ENCODE results near the gene PTPRU. TPM values are rescaled to one million over a fixed set of nuclear protein-coding genes. Genes with fewer than 3 reads are reported as not detected.

PTPRU gene
- polyA plus RNA-seq, 1 of the 3 experiments (the other 2 are of a cell fraction): 3.5 TPM

DNA sequence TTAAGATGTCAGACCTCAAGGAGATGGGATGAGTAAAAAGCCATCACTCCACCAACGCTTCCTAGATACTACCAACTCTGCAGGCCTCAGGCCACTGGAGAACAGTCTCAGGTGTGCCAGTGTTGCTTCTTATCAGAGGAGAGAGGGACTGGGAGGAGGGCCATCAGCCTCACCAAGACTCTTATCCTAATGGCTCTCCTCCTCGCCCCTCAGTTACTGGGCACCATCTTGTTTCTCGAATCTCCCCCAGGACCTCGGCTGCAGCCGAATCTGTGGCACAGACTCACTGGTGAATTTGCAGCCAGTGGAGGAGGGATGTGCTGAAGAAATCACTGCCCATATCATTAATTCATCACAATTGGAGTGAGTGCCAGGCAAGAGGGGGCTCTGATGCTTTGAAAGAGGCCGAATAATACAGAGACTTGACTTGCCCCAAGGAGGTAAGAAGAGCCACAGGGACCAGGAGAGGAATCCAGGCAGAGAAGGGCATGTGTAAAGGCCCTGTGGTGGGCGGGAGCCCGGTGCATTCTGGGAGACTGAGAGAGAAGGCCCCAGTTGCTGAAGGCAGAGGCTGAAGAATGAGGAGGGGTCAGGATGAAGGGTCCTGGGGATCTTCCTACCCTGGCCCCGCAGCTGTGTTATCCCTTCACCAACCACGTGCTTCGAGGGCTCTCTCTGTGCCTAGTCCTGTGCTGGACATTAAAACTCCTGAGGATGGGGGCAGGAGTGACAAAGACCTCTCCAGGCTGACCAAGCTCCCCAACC is 129.8 kb downstream of the PTPRU start:
- Histone ChIP-seq H3K36me3 (replicated peaks in 1 of 2; ENCODE audit: control insufficient read depth in 1 of 2, insufficient read depth in 2 of 2, low read length in 1 of 2) (no peaks in the 10 kb centered on the region), H3K27me3 (ENCODE audit: insufficient read depth) (no peaks in the 10 kb centered on the region), H3K9me3 (no peaks in the 10 kb centered on the region), H3K4me2 (no peak overlapping the region), H3K79me2 (ENCODE audit: insufficient read depth) (no peaks in the 10 kb centered on the region), H3F3A (replicated peaks; ENCODE audit: insufficient read depth) (no peaks in the 10 kb centered on the region), H3K9ac (no peak overlapping the region), H3K27ac (ENCODE audit: low read depth in 2 of 2, low read length in 1 of 2) (no peak overlapping the region), H3K9me2 (no peaks in the 10 kb centered on the region), H3K4me1 (ENCODE audit: control insufficient read depth in 1 of 2, insufficient read depth in 2 of 2, low read depth in 1 of 2, low read length in 1 of 2) (peaks cover 0 to 18% of the 10 kb centered on the region in 2 experiments; a peak in 1 of 4 replicates), H2AFZ (ENCODE audit: low read depth) (no peak overlapping the region), H3K4me3 (ENCODE audit: low read depth in 2 of 2, low read length in 1 of 2) (no peak overlapping the region), H4K20me1 (ENCODE audit: insufficient read depth) (no peaks in the 10 kb centered on the region)
- WGBS (ENCODE audit: low lambda C conversion rate): 45% methylated on average over 8 of the region's 11 CpGs
- no peak for TF ChIP-seq ELF1 (IDR thresholded peaks at IDR 0.05)
- TF ChIP-seq NFIC (IDR thresholded peaks at IDR 0.05; ENCODE audit: borderline replicate concordance): no peak
- POLR2A ChIA-PET: no interaction called here
- CTCF ChIA-PET: no interaction called here
- DNase-seq: no peak

DNA sequence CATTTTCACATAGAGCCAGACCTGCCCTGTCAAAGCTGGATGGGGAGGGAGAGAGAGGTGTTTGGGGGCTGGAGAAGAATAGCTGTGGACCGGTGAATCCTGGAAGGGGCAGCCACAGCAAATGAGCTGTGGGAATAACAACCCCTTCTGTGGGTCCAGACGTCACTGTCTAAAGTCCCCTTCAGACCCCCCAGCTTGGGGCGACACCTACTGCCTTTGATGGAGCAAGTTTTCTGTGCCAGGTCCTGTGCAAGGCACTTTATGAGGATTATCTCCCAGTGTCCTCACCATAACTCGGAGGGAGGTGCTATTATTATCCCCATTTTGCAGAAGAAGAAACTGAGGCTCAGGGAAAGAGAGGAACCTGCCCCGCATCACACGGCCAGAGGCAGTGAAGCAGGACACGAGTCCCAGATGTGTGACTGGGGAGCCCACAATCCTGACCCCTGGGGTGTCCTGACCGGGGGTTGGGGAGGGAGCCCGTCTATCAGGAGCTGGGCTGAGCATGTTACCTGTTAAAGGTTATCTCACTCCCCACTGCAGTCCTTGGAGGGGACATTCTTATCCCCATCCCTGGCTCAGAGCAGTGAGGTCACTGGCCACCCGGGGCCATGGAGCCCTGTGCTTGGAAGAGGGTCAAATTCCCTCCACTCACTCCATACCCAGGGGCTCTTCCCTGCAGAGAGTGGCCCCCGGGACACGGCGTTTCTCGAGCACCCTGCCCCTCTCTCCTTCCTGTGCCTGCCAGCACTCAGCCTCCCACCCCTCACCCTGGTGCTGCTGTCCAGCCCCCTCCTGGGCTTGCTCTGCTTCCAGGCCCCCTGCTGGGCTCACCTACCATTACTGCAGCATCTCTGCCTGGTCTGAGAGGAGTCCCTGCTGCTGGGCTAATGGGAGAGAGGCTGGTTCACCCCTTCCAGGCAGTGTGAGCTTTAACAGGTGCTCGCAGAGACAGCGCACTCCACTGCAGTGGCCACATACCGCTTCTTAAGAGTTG is 132.9 kb downstream of the PTPRU start:
- Histone ChIP-seq H3K4me2 (no peak overlapping the region), H2AFZ (ENCODE audit: low read depth) (no peak overlapping the region), H3K36me3 (replicated peaks in 1 of 2; ENCODE audit: control insufficient read depth in 1 of 2, insufficient read depth in 2 of 2, low read length in 1 of 2) (no peaks in the 10 kb centered on the region), H3K27me3 (ENCODE audit: insufficient read depth) (no peaks in the 10 kb centered on the region), H3K27ac (ENCODE audit: low read depth in 2 of 2, low read length in 1 of 2) (no peak overlapping the region), H3K79me2 (ENCODE audit: insufficient read depth) (no peaks in the 10 kb centered on the region), H3K4me1 (ENCODE audit: control insufficient read depth in 1 of 2, insufficient read depth in 2 of 2, low read depth in 1 of 2, low read length in 1 of 2) (peaks cover 0 to 28% of the 10 kb centered on the region in 2 experiments; a peak in 2 of 4 replicates), H3K9ac (no peak overlapping the region), H3K4me3 (ENCODE audit: low read depth in 2 of 2, low read length in 1 of 2) (no peak overlapping the region), H4K20me1 (ENCODE audit: insufficient read depth) (no peaks in the 10 kb centered on the region), H3K9me2 (no peaks in the 10 kb centered on the region), H3K9me3 (no peaks in the 10 kb centered on the region), H3F3A (replicated peaks; ENCODE audit: insufficient read depth) (no peaks in the 10 kb centered on the region)
- WGBS (ENCODE audit: low lambda C conversion rate): 38% methylated on average over 17 of the region's 17 CpGs
- CTCF ChIA-PET: interaction anchor here (0.7 to 2.5 kb wide), 9 partner anchors 26 to 340 kb away, joined by 3 to 8 read pairs (median 3); no protein-coding TSS in a partner anchor
- POLR2A ChIA-PET: no interaction called here
- peak; percentile 54 for DNase-seq
- no peak for TF ChIP-seq GATA2 (CRISPR knock-in tag; IDR thresholded peaks at IDR 0.05)
- TF ChIP-seq EP300 (IDR thresholded peaks at IDR 0.05; ENCODE audit: borderline replicate concordance in 1 of 2, low read depth in 1 of 2, low read length in 1 of 2): no peak
- peak; percentile 32; the same call in 1 of the 2 replicates for TF ChIP-seq RAD21 (IDR thresholded peaks at IDR 0.05; ENCODE audit: low read length)
- TF ChIP-seq, protein P1, sequence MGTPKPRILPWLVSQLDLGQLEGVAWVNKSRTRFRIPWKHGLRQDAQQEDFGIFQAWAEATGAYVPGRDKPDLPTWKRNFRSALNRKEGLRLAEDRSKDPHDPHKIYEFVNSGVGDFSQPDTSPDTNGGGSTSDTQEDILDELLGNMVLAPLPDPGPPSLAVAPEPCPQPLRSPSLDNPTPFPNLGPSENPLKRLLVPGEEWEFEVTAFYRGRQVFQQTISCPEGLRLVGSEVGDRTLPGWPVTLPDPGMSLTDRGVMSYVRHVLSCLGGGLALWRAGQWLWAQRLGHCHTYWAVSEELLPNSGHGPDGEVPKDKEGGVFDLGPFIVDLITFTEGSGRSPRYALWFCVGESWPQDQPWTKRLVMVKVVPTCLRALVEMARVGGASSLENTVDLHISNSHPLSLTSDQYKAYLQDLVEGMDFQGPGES (IDR thresholded peaks at IDR 0.05; ENCODE audit: low read depth, low read length): no peak

DNA sequence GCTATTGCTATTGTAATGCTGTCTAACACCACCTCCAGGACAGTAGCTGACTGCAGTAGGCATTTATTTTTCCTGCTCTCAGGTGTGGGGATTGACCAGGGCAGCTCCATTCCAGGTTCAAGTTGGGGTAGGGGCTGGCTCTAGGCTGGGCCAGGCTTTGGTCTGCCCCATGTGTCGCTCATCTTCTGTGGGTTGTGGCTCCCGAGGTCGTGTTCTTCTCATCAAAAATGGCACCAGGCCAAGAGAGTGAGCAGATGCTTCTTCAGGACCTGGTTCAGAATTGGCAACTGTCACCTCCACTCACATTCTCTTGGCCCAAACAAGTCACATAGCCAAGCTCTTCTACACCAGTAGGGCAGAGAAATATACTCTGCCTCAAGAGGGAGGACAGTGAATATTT is 133.7 kb downstream of the PTPRU start:
- no peaks in the 10 kb centered on the region for H4K20me1 ChIP-seq (ENCODE audit: insufficient read depth)

More for the DNA sequence above, 133.7 kb downstream of the PTPRU start:
- TF ChIP-seq GABPA (IDR thresholded peaks at IDR 0.05; ENCODE audit: low read depth) (no peak), JUND (IDR thresholded peaks at IDR 0.05) (no peak), TEAD4 (IDR thresholded peaks at IDR 0.05; ENCODE audit: borderline replicate concordance, insufficient read depth) (no peak), POLR2AphosphoS5 (IDR thresholded peaks at IDR 0.05; ENCODE audit: low read depth, low read length) (no peak)
- TF ChIP-seq, protein P2, sequence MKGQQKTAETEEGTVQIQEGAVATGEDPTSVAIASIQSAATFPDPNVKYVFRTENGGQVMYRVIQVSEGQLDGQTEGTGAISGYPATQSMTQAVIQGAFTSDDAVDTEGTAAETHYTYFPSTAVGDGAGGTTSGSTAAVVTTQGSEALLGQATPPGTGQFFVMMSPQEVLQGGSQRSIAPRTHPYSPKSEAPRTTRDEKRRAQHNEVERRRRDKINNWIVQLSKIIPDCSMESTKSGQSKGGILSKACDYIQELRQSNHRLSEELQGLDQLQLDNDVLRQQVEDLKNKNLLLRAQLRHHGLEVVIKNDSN (IDR thresholded peaks at IDR 0.05; ENCODE audit: borderline replicate concordance, low read depth): no peak
- POLR2A ChIA-PET: no interaction called here
- DNase-seq: no peak
- Histone ChIP-seq H3K36me3 (replicated peaks in 1 of 2; ENCODE audit: control insufficient read depth in 1 of 2, insufficient read depth in 2 of 2, low read length in 1 of 2) (no peaks in the 10 kb centered on the region), H3K4me3 (ENCODE audit: low read depth in 2 of 2, low read length in 1 of 2) (no peak overlapping the region), H3K27ac (ENCODE audit: low read depth in 2 of 2, low read length in 1 of 2) (peak overlapping the region in 1 of 2 experiments; percentile 1; a peak in 1 of 4 replicates), H3K4me1 (ENCODE audit: control insufficient read depth in 1 of 2, insufficient read depth in 2 of 2, low read depth in 1 of 2, low read length in 1 of 2) (peaks cover 0 to 28% of the 10 kb centered on the region in 2 experiments; a peak in 2 of 4 replicates), H3K4me2 (no peak overlapping the region), H3F3A (replicated peaks; ENCODE audit: insufficient read depth) (no peaks in the 10 kb centered on the region), H3K27me3 (ENCODE audit: insufficient read depth) (no peaks in the 10 kb centered on the region), H2AFZ (ENCODE audit: low read depth) (no peak overlapping the region), H3K9me2 (no peaks in the 10 kb centered on the region), H3K79me2 (ENCODE audit: insufficient read depth) (no peaks in the 10 kb centered on the region), H3K9ac (no peak overlapping the region), H3K9me3 (no peaks in the 10 kb centered on the region)
- 6% methylated on average over 3 of the region's 3 CpGs for WGBS (ENCODE audit: low lambda C conversion rate)
- CTCF ChIA-PET: interaction anchor here (0.9 to 2.5 kb wide), 7 partner anchors 27 to 340 kb away, joined by 3 to 8 read pairs (median 4); no protein-coding TSS in a partner anchor

Data from SK-N-SH (cell line).